ENCODE data around the gene ATP2C2. TPM values are rescaled to one million over a fixed set of nuclear protein-coding genes. Genes with fewer than 3 reads are reported as not detected.

Gene ATP2C2
- total RNA-seq, 1 experiment from 2014 or later: 4.3 TPM

- DNase-seq (ENCODE audit: low spot score) (no peak), ATAC-seq (no peak)
- H3K4me3 Mint-ChIP-seq: no peak overlapping the region
- H3K4me1 Mint-ChIP-seq: peaks cover 7% of the 10 kb centered on the region; the same call in 1 of the 2 replicates
- H3K36me3 Mint-ChIP-seq: no peaks in the 10 kb centered on the region
- ChIA-PET CTCF (interaction anchor here (0.8 to 1.5 kb wide), 2 partner anchors 165 to 256 kb away, joined by 3 to 5 read pairs; partner anchors contain the start of gene TAF1C), POLR2A (interaction anchor here (0.6 kb wide), 1 partner anchor 396 kb away, joined by 9 read pairs; no protein-coding TSS in a partner anchor)
- TF ChIP-seq CDX4 (CRISPR knock-in tag; IDR thresholded peaks at IDR 0.05; ENCODE audit: borderline replicate concordance): no peak
- no peak for TF ChIP-seq IRF2 (CRISPR knock-in tag; IDR thresholded peaks at IDR 0.05; ENCODE audit: borderline replicate concordance, low read depth)
- TF ChIP-seq, protein P1, sequence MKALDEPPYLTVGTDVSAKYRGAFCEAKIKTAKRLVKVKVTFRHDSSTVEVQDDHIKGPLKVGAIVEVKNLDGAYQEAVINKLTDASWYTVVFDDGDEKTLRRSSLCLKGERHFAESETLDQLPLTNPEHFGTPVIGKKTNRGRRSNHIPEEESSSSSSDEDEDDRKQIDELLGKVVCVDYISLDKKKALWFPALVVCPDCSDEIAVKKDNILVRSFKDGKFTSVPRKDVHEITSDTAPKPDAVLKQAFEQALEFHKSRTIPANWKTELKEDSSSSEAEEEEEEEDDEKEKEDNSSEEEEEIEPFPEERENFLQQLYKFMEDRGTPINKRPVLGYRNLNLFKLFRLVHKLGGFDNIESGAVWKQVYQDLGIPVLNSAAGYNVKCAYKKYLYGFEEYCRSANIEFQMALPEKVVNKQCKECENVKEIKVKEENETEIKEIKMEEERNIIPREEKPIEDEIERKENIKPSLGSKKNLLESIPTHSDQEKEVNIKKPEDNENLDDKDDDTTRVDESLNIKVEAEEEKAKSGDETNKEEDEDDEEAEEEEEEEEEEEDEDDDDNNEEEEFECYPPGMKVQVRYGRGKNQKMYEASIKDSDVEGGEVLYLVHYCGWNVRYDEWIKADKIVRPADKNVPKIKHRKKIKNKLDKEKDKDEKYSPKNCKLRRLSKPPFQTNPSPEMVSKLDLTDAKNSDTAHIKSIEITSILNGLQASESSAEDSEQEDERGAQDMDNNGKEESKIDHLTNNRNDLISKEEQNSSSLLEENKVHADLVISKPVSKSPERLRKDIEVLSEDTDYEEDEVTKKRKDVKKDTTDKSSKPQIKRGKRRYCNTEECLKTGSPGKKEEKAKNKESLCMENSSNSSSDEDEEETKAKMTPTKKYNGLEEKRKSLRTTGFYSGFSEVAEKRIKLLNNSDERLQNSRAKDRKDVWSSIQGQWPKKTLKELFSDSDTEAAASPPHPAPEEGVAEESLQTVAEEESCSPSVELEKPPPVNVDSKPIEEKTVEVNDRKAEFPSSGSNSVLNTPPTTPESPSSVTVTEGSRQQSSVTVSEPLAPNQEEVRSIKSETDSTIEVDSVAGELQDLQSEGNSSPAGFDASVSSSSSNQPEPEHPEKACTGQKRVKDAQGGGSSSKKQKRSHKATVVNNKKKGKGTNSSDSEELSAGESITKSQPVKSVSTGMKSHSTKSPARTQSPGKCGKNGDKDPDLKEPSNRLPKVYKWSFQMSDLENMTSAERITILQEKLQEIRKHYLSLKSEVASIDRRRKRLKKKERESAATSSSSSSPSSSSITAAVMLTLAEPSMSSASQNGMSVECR (CRISPR knock-in tag; IDR thresholded peaks at IDR 0.05; ENCODE audit: borderline replicate concordance): no peak
- TF ChIP-seq, protein P2, sequence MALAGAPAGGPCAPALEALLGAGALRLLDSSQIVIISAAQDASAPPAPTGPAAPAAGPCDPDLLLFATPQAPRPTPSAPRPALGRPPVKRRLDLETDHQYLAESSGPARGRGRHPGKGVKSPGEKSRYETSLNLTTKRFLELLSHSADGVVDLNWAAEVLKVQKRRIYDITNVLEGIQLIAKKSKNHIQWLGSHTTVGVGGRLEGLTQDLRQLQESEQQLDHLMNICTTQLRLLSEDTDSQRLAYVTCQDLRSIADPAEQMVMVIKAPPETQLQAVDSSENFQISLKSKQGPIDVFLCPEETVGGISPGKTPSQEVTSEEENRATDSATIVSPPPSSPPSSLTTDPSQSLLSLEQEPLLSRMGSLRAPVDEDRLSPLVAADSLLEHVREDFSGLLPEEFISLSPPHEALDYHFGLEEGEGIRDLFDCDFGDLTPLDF (CRISPR knock-in tag; IDR thresholded peaks at IDR 0.05): no peak
- TF ChIP-seq, protein P3, sequence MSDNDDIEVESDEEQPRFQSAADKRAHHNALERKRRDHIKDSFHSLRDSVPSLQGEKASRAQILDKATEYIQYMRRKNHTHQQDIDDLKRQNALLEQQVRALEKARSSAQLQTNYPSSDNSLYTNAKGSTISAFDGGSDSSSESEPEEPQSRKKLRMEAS (CRISPR knock-in tag; IDR thresholded peaks at IDR 0.05): no peak
- TF ChIP-seq HMGA2 (CRISPR knock-in tag; IDR thresholded peaks at IDR 0.05): no peak
- H3K27ac Mint-ChIP-seq: peak overlapping the region; percentile 19; the same call in 1 of the 2 replicates
- H3K27me3 Mint-ChIP-seq (ENCODE audit: low read depth): no peaks in the 10 kb centered on the region; the same call in 1 of the 2 replicates
- no peaks in the 10 kb centered on the region for H3K9me3 Mint-ChIP-seq
Measured at GRCh38 chr16:84442416-84443145, 74.2 kb downstream of the ATP2C2 start.

GRCh38 chr16:84443166-84443802 is 74.9 kb downstream of the ATP2C2 start:
- no peak for TF ChIP-seq OVOL2 (CRISPR knock-in tag; IDR thresholded peaks at IDR 0.05; ENCODE audit: borderline replicate concordance)
- TF ChIP-seq CBFB (CRISPR knock-in tag; IDR thresholded peaks at IDR 0.05; ENCODE audit: low read depth): no peak
- TF ChIP-seq PRDM15 (CRISPR knock-in tag; IDR thresholded peaks at IDR 0.05): peak; percentile 78
- TF ChIP-seq, protein P4, sequence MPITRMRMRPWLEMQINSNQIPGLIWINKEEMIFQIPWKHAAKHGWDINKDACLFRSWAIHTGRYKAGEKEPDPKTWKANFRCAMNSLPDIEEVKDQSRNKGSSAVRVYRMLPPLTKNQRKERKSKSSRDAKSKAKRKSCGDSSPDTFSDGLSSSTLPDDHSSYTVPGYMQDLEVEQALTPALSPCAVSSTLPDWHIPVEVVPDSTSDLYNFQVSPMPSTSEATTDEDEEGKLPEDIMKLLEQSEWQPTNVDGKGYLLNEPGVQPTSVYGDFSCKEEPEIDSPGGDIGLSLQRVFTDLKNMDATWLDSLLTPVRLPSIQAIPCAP (CRISPR knock-in tag; IDR thresholded peaks at IDR 0.05): no peak
- no peak for TF ChIP-seq SOX15 (CRISPR knock-in tag; IDR thresholded peaks at IDR 0.05)
- no peak for TF ChIP-seq USF1 (CRISPR knock-in tag; IDR thresholded peaks at IDR 0.05)
- no peak for TF ChIP-seq ELF4 (CRISPR knock-in tag; IDR thresholded peaks at IDR 0.05; ENCODE audit: low read depth)
- POLR2A ChIA-PET: interaction anchor here (0.6 to 0.7 kb wide), 2 partner anchors 397 to 445 kb away, joined by 7 to 9 read pairs; no protein-coding TSS in a partner anchor
- Mint-ChIP-seq H3K36me3 (no peaks in the 10 kb centered on the region), H3K4me3 (no peak overlapping the region), H3K27me3 (ENCODE audit: low read depth) (no peaks in the 10 kb centered on the region; the same call in 1 of the 2 replicates), H3K9me3 (no peaks in the 10 kb centered on the region), H3K4me1 (peaks cover 7% of the 10 kb centered on the region; the same call in 1 of the 2 replicates), H3K27ac (peak overlapping the region; percentile 19)
- ATAC-seq (no peak), DNase-seq (ENCODE audit: low spot score) (no peak)
- CTCF ChIA-PET: interaction anchor here (0.8 to 1.5 kb wide), 2 partner anchors 166 to 256 kb away, joined by 3 to 5 read pairs; partner anchors contain the start of gene TAF1C

All from WTC11 (cell line).